H4 (cell line): Measurements from ENCODE around the gene ZNF124. TPM values are rescaled to one million over a fixed set of nuclear protein-coding genes. Genes with fewer than 3 reads are reported as not detected.

Experiments
- DNase-seq: peaks from one replicate; pipeline ENCODE4 v3.0.0-alpha.2; 2015; ENCODE audit warnings: low spot score
- total RNA-seq: library from RNA; depleted of rRNA; stranded (reverse); fragments of >200 nt; shearing (Covaris generic); gene quantifications from 2 replicates; pipeline ENCODE4 v1.2.3, GENCODE V29; 2014; rRNA removed

ZNF124 gene
- total RNA-seq, 1 experiment from 2014 or later, result 37.1 TPM

DNA sequence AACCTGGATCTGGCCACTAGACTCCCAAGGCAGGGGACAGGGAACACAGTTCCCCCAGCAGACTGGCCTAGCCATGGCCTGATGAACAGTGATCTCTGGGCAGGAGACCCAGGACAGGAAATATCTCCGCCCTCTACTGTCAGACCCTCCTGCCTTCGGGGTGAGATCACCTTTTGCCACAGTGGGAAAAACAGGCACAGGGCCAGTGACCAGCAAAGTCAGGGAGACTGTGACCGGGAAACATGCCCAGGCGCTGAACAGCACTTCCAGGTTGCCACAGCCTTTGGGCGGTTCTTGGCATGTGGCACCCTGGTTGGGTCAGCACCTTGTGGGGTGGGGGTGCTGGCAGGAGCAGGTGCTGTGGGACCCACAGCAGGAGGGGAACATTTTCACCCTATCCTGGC lies 58.7 kb downstream of the ZNF124 start:
- DNase-seq, result no peak

DNA sequence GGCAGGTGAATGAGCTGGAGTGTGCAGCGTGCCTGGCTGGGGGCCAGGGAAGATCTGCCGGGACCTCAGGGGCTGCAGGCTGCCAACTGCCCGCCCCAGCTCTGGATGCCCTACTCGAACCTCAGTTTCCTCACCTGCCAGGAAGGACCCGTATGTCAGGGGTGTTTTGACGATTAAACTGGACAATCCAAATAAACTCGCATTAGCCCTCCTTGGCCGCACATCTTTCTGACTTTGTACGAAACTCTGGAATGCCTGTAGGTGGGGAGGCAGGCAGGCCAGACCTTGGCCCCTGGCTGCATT lies 59.4 kb downstream of the ZNF124 start:
- DNase-seq, result no peak

DNA sequence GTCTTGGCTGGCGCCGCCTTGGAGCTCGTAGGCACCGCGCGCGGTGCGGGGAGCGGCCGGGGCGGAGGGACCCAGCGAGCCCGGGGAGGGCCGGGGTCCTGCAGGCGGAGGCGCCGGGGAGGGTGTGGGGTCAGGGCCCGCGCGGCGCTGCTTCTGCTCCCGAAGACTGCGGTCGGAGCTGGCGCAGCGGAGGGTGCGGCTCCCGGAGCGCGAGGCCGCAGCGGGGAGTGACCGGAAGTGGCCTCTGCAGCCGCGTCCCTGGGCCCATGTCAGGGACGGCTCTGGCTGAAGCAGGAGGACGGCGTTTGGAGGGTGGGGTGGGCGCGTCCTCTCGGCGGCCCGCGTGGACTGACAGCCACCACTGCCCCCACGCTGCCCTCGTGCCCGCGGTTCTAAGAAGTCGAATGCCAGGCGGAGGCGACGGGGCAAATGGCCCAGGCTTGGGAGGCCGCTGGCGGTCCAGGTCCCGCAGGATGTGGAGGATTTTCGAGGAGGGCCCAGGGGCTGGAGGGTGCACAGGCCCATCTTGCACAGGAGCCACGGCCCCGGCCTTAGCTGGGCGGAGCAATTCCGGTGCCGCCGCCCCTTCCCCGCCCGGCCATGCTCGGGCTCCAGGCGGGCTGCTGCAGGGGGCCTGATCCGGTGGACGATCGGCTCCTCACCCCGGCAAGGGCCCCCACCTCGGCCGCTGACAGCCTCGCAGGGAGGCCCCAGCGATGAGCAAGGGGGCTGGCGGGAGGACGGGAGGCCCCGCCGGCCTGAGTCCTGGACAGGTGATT lies 59.9 kb downstream of the ZNF124 start:
- no peak for DNase-seq

DNA sequence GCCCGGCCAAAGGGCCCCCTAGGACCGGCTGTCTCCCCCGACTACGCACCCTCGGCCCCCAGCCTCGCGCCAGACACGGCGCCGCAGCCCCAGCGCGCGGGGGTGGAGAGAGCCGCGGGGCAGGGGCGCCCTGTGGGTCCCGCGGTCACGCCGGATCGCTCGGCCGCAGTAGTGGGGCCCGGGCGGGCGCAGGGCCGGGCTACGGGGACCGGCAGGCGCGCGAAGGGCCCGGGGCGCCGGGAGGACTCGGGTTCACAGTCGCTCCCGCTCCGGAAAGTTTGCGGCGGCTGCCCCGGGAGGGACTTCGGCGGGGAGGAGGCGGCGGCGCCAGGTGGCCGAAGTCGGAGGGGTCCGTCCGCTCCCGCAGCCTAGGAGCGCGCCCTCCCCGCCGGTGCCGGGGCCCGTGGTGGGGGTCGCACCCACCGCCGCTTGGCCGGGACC lies 60.5 kb downstream of the ZNF124 start:
- no peak for DNase-seq

DNA sequence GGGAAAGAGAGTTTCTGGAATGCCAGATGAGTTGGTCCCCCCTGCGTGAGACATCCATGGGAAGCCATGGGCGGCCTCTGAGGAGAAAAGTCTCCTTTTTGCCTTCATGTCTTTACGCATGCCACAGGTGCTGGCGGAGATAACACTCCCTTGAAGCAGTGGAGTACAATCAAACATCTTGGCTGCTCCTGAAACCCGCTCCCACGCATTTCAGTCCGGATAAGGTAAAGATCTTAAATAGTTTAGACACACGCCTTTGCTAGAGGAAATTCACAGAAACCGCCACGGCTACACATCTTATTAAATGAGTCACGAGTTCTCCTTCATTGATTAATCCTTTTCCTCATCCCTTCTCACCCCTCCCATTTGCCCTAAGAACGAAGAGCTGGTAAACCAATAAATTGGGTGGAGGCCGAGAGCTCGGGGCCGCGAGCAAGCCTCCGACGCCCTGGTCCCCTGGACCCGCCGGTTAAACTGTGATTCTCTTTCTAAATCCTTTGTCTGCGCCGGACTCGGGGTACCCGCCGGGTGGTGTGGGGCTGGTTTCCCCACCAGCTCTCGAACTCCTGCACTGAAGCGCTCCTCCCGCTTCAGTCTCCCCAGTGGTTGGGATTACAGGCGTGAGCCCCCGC lies 61.1 kb downstream of the ZNF124 start:
- no peak for DNase-seq

DNA sequence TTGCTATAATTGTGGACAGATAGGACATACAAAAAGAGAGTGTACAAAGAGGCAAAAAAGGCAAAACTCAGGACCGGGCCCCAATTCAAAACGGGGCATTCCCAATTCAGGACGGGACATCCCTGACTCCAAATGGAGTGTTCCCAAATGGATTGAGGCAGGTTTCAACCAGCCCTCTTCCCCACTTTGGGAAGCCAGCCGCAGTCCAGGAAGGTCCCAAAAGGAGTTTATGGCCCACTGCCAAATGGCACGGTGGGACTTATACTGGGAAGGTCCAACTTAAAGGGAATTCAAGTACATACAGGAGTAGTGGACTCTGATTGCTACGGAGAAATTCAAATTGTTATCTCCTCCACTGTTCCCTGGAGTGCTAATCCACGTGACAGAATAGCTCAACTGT lies 64.1 kb downstream of the ZNF124 start:
- no peak for DNase-seq

DNA sequence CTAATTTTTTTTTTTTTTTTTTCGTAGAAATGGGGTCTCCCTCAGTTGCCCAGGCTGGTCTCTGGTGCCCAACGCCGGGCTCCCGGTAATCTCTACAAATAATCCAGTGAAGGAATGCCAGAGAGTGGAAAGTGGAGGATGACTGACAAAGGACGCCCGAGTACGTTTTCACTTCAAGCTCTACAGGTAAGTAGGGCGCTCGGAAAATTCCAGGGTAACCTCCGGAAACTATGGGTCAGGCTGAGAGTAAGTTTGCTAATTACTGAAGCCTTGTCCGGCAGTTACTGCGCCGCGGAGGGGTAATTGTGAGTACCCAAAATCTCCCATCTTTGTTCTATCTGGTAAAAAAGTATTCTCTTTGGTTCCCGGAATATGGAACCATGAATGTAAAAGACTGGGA lies 65.9 kb downstream of the ZNF124 start:
- DNase-seq, result no peak

Other genes with a start within 250 kb of the ZNF124 start
- 18.1 and 21.4 TPM in 2 replicates for gene AHCTF1, start 240.1 kb downstream of the ZNF124 start, total RNA-seq
- 1.8 and 2.0 TPM in 2 replicates for gene ZNF695, start 164.0 kb downstream of the ZNF124 start, total RNA-seq
- 7.0 and 10.8 TPM in 2 replicates for gene ZNF670, start 93.2 kb downstream of the ZNF124 start, total RNA-seq
- gene ZNF669, start 67.7 kb downstream of the ZNF124 start, total RNA-seq, result 11.3 and 11.8 TPM in 2 replicates
- not detected in 2 replicates for gene VN1R5, start 84.1 kb upstream of the ZNF124 start, total RNA-seq
- 11.8 and 14.3 TPM in 2 replicates for gene ZNF496, start 159.8 kb upstream of the ZNF124 start, total RNA-seq
- 0.50 TPM in 1 of 2 replicates, not detected in the other for gene NLRP3, start 244.2 kb upstream of the ZNF124 start, total RNA-seq